ENCODE measurements around the gene TBCK.
A peak's percentile ranks its signal among the peaks of the same experiment; 100 is the strongest.

TBCK gene

GRCh38 chr4:106109929-106110328, 206.1 kb downstream of the TBCK start:
- DNase-seq, result no peak

GRCh38 chr4:106105697-106106096, 210.3 kb downstream of the TBCK start:
- no peak for DNase-seq

- no peak for DNase-seq
Measured at GRCh38 chr4:106104276-106104675, 211.7 kb downstream of the TBCK start.

GRCh38 chr4:106096454-106096853, 219.6 kb downstream of the TBCK start:
- no peak for DNase-seq

DNA sequence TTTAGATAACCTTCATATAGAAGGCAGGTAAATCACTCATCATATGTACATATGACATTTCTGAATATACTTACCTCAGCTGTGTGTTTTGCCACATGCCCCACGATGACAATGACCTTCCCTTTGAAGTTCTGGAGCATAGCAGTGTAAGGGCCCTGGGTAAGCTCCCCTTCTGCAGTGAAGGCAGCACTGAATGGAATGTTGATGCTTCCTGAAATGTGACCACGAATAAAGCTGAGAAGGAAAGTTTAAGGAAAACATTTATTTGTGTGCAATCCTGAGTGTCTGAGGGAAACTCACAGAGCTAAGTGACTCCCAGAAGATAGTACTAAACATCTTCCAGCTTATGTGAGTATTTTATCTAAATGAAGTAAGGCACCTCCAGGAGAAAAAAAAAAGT, 220.6 kb downstream of the TBCK start:
- DNase-seq, result no peak

DNA sequence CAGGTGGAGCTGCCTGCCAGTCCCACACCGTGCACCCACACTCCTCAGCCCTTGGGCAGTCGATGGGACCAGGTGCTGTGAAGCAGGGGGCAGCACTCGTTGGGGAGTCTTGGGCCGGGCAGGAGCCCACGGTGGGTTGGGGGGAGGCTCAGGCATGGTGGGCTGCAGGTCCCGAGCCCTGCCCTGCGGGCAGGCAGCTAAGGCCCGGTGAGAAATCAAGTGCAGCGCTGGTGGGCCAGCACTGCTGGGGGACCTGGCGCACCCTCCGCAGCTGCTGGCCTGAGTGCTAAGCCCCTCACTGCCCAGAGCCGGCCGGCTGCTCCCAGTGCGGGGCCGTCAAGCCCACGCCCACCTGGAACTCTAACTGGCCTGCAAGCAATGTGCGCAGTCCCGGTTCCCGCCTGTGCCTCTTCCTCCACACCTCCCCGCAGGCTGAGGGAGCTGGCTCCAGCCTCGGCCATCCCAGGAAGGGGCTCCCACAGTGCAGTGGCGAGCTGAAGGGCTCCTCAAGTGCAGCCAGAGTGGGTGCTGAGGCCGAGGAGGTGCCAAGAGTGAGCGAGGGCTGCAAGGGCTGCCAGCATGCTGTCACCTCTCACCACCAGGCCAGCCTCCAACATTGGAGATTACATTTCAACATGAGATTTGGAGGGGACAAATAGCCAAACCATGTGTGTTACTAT, 223.5 kb downstream of the TBCK start:
- DNase-seq, result no peak

- DNase-seq, result no peak
Measured at GRCh38 chr4:106090826-106091225, 225.2 kb downstream of the TBCK start.

DNA sequence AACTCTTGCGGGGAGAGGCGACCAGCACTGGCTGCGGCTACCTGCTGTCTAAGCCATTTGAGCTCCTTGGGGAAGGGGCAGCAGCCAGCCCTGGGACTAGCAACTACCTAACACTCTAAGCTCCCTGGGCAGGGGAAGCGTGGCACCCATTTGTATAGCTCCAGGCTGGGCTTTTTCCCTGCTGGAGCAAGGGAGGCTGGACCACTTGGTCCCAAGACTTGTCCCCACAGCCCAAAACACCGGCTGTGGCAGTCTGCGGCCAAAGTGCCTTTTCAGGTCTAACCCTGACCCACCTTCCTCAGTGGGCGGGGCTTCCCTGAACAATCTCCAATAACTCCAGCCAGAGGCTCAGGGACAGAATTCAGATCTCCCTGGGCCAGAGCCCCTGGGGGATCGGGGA, 232.9 kb downstream of the TBCK start:
- DNase-seq, result no peak

GRCh38 chr4:106080376-106080775, 235.6 kb downstream of the TBCK start:
- DNase-seq, result no peak

DNA sequence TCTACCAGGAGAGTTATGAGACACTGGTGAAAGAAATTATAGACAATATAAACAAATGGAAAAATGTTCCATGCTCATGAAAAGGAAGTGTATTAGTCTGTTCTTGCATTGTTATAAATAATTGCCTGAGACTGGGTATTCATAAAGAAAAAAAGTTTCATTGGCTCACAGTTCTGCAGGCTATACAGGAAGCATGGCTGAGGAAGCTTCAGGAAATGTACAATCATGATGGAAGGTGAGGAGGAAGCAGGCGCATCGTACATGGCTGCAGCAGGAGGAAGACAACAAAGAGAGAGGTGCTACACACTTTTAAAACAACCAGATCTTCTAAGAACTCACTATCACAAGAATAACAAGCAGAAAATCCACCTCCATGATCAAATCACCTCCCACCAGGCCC, 236.4 kb downstream of the TBCK start:
- DNase-seq, result no peak

- no peak for DNase-seq
Measured at GRCh38 chr4:106065018-106065417, 251.0 kb downstream of the TBCK start.

- DNase-seq, result no peak
Measured at GRCh38 chr4:106063009-106063408, 253.0 kb downstream of the TBCK start.

- no peak for DNase-seq
Measured at GRCh38 chr4:106062452-106062875, 253.5 kb downstream of the TBCK start.

DNA sequence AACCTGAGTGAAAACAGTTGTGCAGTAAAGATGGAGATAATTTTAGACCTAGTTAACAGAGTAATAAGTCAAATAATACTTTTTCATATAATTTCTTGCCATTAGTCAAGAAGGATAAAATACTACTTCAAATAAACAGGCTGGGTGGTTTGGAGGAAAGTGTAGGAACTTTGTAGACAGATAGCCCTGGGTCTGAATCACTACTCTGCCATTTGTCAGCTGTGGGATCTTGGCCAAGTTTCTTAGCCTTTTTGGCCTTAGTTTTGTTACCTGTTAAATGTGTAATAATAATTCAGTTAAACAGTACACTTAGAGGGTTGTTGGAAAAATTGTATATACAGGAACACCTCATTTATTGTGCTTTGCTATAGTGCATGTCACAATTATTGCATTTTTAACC, 257.1 kb downstream of the TBCK start:
- no peak for DNase-seq

- DNase-seq, result no peak
Measured at GRCh38 chr4:106056914-106057313, 259.1 kb downstream of the TBCK start.

DNA sequence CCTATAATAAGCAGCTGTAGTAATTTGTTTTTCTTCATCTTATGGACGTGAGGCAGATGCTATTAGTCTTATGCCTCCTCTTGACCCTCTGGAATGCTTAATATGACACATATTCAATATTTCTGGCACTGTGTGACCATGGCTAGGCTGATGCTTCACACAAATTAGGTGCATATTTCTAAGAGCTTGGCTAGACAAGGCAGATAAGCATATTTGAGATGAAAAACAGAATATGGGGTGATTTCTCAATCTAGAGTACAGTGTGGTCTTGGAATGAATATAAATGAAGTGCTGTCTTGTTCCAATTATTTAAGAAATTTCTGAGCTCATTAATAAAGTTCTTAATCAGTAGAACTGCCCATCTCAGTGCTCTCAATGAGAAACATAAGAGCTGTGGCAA, 264.5 kb downstream of the TBCK start:
- DNase-seq, result no peak

- no peak for DNase-seq
Measured at GRCh38 chr4:106049490-106049889, 266.5 kb downstream of the TBCK start.

GRCh38 chr4:106048250-106048971, 267.6 kb downstream of the TBCK start:
- DNase-seq, result no peak

GRCh38 chr4:106046083-106046482, 269.9 kb downstream of the TBCK start:
- no peak for DNase-seq

- no peak for DNase-seq
Measured at GRCh38 chr4:106041294-106042002, 274.6 kb downstream of the TBCK start.

- peak; percentile 0 for DNase-seq
Measured at GRCh38 chr4:106039796-106040195, 276.2 kb downstream of the TBCK start.

DNA sequence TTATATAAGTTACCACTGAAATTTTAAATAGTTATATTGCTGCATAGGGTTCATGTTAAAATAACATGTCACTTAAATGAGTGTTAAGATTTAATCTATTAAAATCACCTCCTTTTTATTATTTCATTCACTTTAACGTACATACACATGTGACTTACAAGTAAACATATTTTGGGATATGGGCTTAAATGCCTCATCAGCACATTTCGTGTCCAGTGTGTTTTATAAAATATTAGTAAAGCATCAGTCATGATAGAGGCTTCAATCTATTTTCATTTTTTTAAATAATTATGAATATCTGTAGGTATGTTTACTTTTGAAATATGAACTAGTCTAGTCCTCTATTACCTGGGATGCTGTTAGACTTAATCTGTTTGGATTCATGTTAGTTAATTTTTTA, 277.1 kb downstream of the TBCK start:
- DNase-seq, result no peak

- no peak for DNase-seq
Measured at GRCh38 chr4:106038012-106038411, 278.0 kb downstream of the TBCK start.

DNA sequence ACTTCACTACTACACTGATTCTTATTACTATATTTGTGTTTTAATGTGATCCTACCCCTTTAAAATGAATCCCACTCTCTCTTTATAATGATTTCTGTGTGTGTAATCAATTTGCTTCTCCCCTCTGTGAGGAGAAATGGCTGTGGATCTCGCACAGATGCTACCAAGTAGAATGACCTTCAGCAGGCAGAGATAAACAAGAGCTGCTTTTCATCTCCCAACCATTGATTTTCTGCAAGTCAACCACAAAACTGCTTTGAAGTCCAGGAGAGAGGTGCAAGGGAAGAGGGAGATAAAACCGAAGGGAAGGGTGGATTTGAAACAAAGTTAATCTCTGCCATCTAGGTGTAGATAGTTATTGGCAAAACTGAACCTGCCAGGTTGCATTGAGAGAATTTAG, 279.2 kb downstream of the TBCK start:
- no peak for DNase-seq

Data from NCI-H2171 treated with DMSO at 0.1 percent for 48 hours (cell line).